Right ventricle myocardium inferior (tissue), 1 donor: ENCODE results near the gene NEGR1. TPM values are rescaled to one million over a fixed set of nuclear protein-coding genes. Genes with fewer than 3 reads are reported as not detected.

Experiments used
- ATAC-seq: fragments of 200-7000 bp; cut with Tn5 transposase; one replicate; pipeline ENCODE4 v1.9.1; 2020; ENCODE audit warnings: mild to moderate bottlenecking, moderate library complexity
- DNase-seq: peaks from one replicate; pipeline ENCODE4 v3.0.0; 2021; ENCODE audit errors: missing footprints
- intact Hi-C: fragments of 100-400 bp; cut with DNase I; formaldehyde crosslinking; loops from one replicate; pipeline ENCODE4 v1.11.0; 2022
- long read RNA-seq: library from polyadenylated mRNA; unstranded; transcript quantifications from one replicate; pipeline ENCODE4 v2.0.0, GENCODE V29; 2021
- total RNA-seq: library from RNA; stranded (reverse); fragmentation: NEBNext Ultra II Directional; extraction: Animal tissue kit (Norgen Biotek cat#: 25700); gene quantifications from one replicate; pipeline ENCODE4 v1.2.1, GENCODE V29; 2021
- donor health status: DM: no; HTN: yes; CAD: no; lungs with severe emphysema.

The NEGR1 gene
- 15.2 TPM for total RNA-seq
- long read RNA-seq, partial matches to known transcripts: 2 of 2 reads
- long read RNA-seq, other reads (novel, unspliced or antisense): 0 of 2 reads

DNA sequence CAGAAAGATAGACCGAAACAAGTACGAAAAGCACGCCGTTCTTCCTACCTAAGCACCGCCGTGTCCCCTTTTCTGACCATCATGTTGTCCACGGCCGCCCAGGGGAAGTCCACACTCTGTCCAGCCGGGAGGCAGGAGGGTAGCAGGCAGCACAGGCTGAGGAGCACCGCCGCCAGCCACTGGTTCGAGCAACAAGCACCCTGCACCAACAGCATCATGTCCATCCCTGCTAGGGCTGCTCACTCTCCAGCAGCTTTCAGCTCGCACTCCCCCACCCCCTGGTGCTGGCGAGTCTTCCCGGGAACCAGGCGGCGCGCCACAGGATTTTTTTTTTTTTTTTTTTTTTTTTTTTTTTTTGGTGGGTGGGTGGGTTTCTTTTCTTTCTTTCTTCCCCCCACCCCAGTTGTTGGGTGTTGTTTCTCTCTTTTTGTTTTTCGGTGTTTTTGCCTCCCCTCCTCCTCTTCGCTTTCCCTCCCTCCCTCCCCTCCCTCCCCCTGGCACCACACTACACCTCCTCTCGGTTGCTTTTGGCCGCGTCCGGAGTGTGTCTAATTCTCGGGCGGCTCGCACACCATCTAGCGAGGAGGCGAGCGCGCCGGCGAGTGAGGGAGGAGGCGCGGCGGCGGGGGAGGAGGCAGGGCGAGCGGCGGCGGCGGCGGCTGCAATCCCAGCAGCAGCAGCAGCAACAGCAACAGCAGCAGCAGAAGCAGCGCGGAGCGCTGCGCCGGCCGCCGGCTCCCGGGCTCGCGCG, at the start of gene NEGR1:
Gene NEGR1 (minus strand): TSS at position 269 of the 751 bp plus-strand sequence.
- ATAC-seq: peak; percentile 90
- intact Hi-C loops: loop anchor here (10.0 kb wide), 2 partner anchors 158 to 428 kb away; no protein-coding TSS in a partner anchor
- peak; percentile 94 for DNase-seq

DNA sequence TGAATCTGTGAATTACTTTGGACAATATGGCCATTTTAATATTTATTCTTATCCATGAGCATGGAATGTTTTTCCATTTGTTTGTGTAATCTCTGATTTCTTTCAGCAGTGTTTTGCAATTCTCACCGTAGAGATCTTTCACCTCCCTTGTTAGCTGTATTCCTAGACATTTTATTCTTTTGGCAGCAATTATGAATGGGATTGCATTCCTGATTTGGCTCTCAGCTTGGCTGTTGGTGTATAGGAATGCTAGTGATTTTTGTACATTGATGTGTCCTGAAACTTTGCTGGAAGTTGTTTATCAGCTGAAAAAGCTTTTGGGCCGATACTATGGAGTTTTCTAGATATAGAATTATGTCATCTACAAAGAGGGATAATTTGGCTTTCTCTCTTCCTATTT, 44.2 kb upstream of the NEGR1 start:
- ATAC-seq (no peak), DNase-seq (no peak)
- intact Hi-C loops: no loop called here

DNA sequence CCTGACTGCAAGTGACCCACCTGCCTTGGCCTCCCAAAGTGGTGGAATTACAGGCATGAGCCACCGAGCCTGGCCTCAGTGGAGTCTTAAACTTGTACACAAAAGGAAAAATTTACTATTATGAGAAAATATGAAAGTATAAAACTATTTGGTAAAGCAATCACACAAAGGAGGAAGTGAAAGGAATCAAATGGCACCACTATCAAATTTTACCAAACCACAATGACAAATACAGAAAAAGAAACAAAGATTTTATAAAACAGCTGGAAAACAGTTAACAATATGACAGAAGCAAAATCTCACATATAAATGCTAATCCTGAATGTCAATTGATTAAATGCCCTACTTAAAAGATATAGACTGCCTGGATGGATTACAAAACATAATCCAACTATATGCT, 42.1 kb upstream of the NEGR1 start:
- ATAC-seq (no peak), DNase-seq (no peak)
- intact Hi-C loops: no loop called here

DNA sequence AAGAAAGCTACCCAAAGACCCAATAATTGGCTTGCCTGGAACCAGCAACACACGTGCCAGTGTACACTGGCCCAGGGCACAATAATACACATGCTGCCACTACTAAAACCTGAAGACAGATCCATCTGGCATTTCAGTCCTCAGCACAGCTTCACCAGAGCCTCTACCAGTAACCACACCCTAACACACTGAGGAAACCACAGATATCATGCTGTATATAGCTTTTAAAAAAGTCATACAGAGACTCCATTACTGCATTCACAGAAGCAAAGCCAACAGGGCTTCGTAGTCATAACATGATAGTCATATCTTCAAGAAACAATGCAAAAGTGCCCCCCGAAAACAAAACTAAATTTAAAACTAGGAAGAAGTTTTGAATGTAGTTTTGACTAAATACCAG, 40.6 kb upstream of the NEGR1 start:
- intact Hi-C loops: no loop called here
- DNase-seq (no peak), ATAC-seq (no peak)

DNA sequence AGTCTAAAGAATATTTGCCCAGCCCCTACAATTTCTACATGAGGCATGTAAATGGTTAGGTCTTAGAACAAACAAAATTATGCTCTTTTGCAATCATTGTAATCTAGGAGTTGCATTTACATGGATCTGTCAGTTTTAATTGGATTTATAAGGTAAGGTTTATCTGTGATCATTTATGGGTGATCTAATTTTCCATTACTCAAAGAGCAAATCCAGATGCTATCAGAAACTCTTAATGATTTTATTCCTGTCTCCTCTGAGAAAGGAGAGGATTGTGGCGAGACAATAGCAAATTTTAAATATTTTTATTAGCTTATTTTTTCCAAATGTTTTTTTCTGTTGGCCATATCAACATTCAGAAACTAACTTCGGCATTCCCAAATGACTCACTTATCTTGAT, 14.2 kb upstream of the NEGR1 start:
- no peak for DNase-seq
- intact Hi-C loops: no loop called here
- ATAC-seq: no peak

DNA sequence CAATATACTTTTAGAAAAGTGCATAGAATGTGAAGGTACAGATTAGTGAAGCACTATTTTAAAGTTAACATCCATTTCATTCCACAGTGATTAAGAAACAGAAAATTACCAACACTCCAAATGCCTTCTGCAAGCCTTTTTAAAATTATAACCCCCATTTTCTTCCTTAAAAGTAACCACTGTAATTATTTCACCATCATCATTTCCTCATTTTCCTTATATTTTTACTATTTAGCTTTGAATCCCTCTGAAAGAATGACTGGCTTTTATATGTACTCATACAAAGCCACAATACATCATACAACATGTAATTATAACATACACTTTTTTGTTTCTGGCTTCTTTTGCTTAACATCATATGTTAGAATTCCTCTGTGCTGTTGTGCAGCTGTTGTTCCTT, 6.5 kb upstream of the NEGR1 start:
- ATAC-seq: no peak
- intact Hi-C loops: loop anchor here (10.0 kb wide), 2 partner anchors 164 to 434 kb away; no protein-coding TSS in a partner anchor
- no peak for DNase-seq

DNA sequence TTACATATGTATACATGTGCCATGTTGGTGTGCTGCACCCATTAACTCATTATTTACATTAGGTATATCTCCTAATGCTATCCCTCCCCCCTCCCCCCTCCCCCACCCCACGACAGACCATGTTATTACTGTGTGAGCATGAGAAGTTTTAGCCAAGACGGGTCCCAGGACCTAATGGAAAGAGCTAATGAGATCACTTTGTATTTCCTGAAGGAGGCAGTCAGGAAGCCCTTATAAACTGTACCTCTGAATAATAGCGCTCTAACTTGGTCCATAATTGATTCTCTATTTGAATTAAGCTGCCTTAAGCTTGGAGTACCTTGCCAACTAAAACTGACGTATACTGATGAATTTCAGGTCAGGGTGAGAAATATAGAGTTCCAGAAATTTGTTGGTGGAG, 4.1 kb upstream of the NEGR1 start:
- ATAC-seq (no peak), DNase-seq (no peak)
- intact Hi-C loops: loop anchor here (10.0 kb wide), 2 partner anchors 162 to 432 kb away; no protein-coding TSS in a partner anchor

DNA sequence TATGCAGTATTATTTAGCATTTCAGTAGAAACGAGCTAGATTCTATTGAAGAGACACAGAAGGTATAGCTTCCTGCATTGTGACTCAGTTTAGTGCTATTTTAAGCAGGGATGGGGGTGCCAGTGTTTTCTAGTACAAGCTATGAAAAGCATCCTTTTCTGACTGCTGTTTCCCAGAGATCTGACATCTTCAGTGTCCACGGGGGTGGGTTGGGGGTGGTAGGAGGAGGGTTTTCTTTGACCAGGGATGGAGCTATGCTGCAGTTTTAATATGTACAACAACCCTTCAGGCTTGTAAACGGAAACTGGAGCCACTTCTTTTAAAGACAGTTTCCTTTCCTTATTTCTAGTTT, 2.7 kb upstream of the NEGR1 start:
- intact Hi-C loops: loop anchor here (10.0 kb wide), 2 partner anchors 160 to 430 kb away; no protein-coding TSS in a partner anchor
- ATAC-seq: no peak
- DNase-seq: no peak

DNA sequence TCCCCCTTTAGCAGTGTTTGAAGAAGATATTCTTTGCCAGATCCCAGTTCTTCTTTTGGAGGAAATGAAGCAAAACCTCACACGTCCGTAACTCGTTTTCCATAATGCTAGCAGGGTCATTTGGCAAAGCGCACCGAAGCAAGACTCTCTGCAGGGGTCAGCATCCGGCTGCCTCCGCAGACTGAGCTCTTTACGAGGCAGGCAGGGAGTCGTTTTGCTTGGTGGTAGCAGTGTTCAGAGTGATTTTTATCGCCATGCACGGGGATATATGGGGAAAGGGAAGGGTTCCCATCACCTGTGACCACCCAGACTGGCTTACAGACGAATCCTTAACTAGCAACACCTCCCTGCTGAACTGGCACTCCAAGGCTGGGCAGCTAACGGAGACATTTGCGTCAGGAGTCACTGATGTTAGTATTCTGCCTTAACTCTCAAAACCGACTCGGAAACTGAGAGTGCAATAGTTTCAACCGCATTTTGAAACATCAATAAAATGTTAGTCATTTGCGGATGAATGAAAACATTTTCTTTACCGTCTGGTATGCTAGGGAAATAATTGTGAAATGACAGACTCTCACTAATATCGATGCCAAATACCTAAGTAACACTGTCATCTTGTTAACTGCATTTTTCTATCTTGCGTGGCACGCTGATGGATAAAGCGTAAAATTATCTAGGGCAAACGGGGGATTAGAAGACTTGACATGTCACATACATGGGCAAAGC, 2.2 kb upstream of the NEGR1 start:
- intact Hi-C loops: loop anchor here (10.0 kb wide), 2 partner anchors 160 to 430 kb away; no protein-coding TSS in a partner anchor
- DNase-seq (peak; percentile 72), ATAC-seq (peak; percentile 24)

DNA sequence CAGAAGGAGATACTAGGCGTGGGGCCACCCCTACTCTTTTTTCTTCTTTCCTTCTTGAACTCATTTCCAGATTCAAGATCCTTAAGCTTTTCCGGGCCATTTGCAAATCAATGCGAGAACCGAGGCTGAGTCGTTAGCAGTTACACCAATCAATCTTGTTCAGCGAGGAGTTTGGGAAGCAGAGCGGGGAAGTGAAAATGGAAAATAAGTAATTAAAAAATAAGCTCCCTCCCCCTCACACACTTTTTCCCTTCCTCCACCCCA, 1.7 kb upstream of the NEGR1 start:
- intact Hi-C loops: loop anchor here (10.0 kb wide), 2 partner anchors 159 to 429 kb away; no protein-coding TSS in a partner anchor
- DNase-seq: no peak

DNA sequence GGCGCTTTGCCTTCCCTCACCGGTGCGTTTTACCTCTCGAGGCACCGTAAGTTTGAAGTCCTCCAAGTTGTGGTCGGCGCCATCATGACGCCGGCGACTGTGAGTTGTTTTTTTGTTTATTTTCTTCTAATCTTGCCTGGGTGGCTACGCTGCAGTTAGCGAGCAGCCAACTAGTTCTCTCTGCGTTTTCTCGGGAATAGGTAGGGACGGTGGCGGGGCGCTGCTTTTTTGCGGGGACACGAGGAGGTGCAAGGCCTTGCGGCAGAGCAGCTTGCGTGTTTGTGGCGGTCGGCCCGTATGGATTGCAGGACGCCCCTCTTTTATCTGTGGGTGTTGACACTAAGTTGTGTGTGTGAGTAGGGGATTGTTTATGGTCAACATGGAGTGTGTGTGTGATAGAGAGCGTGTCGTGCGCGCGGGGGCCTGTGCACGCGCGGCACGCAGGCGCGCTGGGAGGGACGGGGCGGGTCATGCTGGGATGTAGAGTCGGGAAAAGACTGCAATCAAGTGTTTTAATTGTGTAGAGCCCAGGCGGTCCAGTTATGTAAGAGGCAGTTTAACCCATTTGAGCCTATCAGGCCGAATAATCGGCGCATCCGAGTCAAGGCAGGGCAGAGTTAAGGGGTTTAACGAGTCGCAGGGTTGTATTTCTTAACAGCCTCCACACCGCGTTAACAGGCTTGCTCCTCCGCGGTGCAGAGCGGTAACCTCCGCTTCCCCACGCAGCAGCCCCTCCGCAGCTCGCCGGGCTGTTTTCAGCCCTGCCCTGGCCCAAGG, 1.2 kb upstream of the NEGR1 start:
- DNase-seq: peak; percentile 89
- peak; percentile 90 for ATAC-seq
- intact Hi-C loops: loop anchor here (10.0 kb wide), 2 partner anchors 159 to 429 kb away; no protein-coding TSS in a partner anchor

More for the DNA sequence above, 1.7 kb upstream of the NEGR1 start:
- no peak for ATAC-seq

DNA sequence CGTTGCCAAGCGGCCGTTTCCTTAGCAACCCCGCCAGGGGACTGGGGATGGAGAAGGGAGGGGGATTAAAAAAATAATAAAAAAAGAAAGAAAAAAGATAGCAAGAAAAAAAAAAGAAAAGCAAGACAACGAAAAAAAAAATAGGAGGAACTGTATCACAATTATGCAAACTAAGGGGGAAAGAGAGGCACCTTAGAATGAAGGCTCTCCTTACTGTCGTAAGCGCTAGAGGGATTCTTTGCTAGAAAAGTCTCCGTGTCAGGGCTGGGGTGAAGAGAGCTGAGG, 625 bp upstream of the NEGR1 start:
- ATAC-seq: no peak
- intact Hi-C loops: loop anchor here (10.0 kb wide), 2 partner anchors 158 to 428 kb away; no protein-coding TSS in a partner anchor

DNA sequence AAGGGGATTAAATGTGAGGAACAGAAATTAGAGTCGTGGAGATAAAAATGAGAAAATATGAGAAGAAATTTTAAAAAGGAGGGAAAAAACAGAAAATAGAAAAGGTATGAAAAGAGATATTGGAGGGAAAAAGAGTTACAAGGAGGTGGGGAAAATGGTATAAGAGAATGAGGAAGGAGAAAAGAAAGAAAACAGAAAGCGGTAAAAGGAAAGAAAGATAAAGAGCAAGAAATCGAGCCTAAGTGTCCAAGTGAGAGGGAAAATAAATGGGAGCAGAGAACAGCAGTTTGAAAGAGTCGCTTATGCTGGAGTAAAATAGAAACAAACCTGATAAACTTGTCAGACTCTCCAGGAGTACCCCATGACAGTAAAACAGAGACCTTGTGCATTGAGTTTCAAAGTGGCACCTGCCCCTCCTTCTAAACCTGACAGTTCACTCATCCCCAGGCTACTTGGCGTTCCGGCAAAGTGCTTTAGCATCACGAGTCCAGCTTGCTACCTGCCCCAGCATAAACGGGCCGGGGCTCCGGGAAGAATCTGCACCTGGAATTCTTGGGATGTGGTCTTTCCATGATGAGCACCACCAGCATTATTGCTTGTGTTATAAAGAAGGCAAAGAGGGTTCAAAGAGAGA, 585 bp downstream of the NEGR1 start:
- ATAC-seq: no peak
- intact Hi-C loops: loop anchor here (10.0 kb wide), 2 partner anchors 157 to 427 kb away; no protein-coding TSS in a partner anchor
- no peak for DNase-seq

More for the DNA sequence above, 625 bp upstream of the NEGR1 start:
- no peak for DNase-seq

DNA sequence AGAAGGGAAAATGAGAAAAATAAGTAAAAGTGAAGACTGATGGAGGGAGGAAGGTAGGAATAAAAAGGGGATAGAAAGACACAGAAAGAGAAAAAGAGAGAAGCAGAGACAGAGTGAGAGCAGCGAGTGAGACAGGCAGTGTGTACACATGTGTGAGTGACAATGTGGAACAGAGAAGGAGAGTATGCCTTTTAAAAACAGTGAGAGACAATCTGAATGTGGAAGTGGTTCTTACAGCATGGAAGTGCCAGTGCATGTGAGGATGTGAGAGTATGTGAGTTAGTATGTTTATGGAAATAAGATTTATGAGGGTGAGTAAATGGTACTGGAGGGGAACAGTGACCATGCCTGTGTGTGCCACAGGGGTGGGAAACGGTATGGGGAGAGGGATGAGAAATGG, 1.2 kb downstream of the NEGR1 start:
- intact Hi-C loops: loop anchor here (10.0 kb wide), 2 partner anchors 156 to 426 kb away; no protein-coding TSS in a partner anchor
- ATAC-seq: no peak
- no peak for DNase-seq

DNA sequence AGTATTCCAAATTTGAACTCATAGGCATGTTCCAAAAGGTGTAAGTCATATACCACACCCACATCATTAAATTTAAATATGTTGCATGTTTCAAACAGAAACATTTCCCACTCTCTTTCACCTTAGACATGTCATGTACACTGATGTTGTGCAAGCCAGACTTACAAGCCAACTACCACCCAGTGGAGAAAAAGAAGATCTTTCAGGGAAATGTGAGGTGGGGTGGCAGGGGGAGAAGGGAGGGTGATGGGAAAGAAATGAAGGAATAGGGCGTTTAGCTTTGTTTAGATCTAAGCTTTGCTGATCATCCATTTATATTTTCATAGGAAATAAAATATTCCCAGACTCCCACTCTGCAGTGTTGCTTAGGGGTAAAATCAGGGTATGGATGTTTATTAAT, 1.6 kb downstream of the NEGR1 start:
- intact Hi-C loops: loop anchor here (10.0 kb wide), 2 partner anchors 156 to 426 kb away; no protein-coding TSS in a partner anchor
- ATAC-seq (no peak), DNase-seq (no peak)

DNA sequence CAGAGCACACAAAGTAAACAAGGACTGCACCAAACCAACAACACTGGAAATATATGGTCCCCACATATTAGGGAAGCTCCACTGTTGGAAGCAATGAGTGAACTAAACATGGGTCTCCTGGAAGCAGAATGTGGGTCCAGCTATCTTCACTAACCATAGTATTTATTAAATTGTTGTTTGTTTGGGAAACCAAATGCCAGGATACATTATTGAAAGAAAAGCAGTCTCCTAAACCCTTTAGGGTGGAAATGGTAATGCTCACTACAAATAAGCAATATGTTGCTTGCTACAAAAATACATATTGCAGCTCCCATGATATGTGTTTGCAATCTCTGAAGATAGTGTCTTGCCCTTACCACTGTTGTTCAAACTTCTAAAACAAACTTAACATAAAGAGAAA, 2.2 kb downstream of the NEGR1 start:
- no peak for DNase-seq
- intact Hi-C loops: loop anchor here (10.0 kb wide), 2 partner anchors 155 to 425 kb away; no protein-coding TSS in a partner anchor
- no peak for ATAC-seq

DNA sequence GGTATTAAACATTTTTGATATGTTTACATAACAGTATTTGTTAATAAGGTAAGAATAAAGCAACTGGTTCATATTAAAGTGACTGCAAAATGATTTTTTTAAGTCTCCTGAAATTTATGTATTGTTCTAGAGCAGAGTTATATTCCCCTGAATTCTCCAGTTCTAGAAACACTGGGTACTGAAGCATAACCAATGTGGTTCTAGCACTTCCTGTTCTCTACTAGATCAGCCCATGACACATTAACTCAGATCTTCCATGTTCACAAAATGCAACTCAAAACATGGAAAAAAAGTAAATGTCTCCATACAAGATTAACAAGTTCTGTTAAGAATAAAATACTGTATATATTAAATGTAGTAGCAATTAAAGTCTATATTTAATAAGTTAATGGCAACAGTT, 3.9 kb downstream of the NEGR1 start:
- DNase-seq (no peak), ATAC-seq (no peak)
- intact Hi-C loops: no loop called here

DNA sequence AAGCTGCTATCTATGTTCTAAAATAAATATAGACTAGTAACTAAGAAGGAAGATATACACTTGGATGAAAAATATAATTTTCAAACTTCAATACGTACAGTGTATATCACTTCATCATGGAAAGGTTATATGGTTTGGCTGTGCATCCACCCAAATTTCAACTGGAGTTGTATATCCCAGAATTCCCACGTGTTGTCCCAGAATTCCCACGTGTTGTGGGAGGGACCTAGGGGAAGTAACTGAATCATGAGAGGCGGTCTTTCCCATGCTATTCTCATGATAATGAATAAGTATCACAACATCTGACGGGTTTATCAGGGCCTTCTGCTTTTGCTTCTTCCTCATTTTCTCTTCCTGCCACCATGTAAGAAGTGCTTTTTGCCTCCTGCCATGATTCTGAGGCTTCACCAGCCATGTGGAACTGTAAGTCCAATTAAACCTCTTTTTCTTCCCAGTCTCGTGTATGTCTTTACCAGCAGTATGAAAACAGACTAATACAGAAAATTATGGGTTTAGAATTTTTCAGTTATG, 10.7 kb downstream of the NEGR1 start:
- intact Hi-C loops: no loop called here
- ATAC-seq (no peak), DNase-seq (no peak)
